ENCODE results near the gene TRRAP.

TRRAP gene

DNA sequence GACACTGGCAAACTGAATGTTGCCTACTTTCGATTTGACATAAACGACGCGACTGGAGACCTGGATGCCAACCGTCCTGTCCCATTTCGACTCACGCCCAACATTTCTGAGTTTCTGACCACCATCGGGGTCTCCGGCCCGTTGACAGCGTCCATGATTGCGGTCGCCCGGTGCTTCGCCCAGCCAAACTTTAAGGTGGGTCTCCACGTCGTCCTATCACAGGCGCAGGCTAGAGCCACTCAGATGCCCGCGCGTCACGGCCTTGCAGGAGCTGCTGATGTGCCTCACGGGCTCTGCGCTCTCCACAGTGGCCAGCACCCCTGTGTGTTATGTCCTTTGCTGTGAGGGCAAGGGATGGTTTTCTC lies 133.0 kb downstream of the TRRAP start:
- no peak for DNase-seq

DNA sequence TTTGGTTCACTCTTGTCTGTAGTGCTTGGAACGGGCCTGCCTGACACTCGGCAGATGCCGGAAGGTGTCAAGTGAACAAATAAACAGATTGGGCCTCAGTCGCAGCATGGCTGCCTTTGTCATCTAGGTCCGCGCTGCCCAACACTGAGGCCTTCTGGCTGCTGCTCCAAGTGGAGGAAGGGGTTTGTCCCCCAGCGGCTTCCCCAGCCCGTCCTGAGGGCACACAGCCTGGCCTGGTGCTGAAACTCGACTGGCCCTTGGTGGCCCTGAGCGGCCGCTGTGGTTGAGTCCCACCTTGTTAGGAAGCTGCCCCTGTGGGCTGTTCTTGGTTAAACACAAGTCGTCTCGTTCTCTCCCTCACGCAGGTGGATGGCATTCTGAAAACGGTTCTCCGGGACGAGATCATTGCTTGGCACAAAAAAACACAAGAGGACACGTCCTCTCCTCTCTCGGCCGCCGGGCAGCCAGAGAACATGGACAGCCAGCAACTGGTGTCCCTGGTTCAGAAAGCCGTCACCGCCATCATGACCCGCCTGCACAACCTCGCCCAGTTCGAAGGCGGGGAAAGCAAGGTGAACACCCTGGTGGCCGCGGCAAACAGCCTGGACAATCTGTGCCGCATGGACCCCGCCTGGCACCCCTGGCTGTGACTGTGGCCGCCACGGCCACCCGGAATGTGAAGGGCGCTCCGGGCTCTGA lies 133.5 kb downstream of the TRRAP start:
- DNase-seq: no peak

DNA sequence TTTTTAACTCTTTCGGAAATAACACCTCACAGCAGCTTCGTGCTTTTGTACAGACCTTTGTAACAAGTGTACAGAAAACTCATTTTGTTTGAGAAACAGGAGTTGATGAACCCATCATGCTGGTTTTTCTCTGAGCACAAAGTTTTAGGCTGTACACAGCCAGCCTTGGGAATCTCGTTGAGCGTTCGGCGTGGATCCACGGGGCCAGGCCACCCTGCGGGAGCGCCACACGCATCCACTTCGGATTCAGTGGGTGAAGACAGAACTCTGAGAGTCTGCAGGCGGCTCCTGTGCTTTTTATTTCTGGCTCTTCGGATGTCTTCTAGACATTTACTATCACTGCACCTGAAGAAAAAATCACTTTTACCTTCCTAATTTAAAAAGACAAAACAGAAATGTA lies 134.4 kb downstream of the TRRAP start:
- no peak for DNase-seq

DNA sequence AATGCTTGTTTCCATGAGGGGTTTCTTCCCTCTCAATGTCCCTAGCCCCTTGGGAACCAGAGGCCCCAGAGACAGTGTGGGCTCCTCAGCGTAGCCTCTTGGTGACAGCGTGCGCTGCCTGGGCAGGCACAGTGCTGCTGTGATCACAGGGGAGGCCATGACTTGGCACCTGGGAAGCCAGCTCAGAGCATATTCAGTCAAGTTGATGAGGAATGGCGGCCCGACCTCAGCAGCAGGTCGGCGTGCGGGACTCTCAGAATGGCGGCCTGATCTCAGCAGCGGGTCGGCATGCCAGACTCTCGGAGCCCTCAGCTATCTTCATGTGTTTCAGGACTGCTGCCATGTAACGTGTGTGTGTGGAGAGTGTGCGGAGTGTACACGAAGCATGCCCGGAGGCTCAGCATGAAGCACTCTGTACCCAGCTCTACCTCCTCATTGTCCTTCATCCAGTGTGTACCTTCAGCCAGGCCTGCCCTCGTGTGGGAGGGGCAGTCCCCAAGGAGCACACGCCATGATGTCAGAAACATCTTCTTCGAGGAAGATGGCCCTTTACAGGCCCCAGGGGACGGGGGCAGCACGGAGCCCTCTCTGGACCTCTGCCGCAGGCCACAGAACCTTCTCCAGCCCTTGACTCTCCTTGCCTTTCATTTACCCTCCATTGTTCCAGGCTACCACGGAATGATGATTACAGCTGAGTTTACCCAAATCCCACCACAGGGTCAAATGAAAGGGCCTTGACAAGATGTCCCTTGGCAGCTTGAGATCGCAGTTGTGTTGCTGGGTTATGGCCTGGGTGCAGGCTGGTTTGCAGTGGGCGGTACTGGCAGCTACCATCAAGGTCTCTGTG lies 135.2 kb downstream of the TRRAP start:
- no peak for DNase-seq

DNA sequence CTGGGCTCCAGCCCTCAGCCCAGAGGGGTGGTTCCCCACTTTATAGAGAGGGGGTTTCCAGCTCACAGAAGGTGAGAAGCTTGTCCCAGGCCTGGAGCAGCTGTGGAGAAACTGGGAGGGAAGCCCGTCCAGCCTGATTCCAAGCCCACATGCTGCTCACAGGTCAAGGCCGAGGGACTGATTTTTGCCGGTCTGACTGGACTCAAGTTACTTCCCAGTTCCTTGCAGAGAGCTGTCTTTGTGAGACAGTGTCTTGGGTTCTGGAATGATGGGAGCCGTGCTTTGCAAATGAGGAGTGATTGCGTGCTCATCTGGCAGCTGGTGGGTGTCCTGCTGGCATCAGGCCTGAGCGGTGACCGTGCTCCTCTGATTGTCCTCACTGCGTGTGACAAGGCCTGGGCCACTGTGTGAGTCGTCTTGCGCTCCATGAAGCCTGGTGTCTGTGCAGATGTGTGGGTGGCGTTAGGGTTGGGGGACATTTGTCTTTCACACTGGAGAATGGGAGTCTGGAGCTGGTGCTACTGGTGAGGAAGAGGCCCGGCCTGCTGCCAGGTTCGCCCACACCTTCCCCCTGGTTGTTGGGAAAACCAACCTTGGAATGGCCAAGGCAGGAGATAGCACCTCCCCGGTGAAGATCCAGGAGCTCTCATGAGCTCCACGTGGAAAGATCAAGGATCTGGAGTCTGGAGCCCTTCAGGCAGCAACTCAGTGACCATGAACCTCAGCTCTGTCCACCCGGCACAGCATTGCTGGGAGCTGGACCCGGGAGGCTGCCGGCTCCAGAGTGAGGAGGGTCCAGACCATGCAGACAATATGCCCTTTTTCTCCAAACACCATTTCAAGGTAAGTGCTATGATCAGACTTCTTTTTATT lies 136.0 kb downstream of the TRRAP start:
- DNase-seq: no peak

DNA sequence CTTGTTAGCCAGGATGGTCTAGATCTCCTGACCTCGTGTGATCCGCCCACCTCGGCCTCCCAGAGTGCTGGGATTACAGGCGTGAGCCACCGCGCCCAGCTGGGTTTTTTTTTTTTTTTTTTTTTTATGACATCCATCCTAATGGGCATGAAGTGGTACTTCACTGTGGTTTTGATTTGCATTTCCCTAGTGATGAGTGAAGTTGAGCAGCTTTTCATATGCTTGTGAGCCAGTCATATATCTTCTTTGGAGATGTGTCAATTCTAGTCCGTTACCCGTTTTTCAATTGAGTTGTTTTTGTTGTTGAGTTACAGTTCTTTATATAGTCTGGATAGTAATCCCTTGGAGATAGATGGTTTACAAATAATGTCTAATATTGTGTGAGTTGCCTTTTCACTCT lies 137.9 kb downstream of the TRRAP start:
- no peak for DNase-seq

DNA sequence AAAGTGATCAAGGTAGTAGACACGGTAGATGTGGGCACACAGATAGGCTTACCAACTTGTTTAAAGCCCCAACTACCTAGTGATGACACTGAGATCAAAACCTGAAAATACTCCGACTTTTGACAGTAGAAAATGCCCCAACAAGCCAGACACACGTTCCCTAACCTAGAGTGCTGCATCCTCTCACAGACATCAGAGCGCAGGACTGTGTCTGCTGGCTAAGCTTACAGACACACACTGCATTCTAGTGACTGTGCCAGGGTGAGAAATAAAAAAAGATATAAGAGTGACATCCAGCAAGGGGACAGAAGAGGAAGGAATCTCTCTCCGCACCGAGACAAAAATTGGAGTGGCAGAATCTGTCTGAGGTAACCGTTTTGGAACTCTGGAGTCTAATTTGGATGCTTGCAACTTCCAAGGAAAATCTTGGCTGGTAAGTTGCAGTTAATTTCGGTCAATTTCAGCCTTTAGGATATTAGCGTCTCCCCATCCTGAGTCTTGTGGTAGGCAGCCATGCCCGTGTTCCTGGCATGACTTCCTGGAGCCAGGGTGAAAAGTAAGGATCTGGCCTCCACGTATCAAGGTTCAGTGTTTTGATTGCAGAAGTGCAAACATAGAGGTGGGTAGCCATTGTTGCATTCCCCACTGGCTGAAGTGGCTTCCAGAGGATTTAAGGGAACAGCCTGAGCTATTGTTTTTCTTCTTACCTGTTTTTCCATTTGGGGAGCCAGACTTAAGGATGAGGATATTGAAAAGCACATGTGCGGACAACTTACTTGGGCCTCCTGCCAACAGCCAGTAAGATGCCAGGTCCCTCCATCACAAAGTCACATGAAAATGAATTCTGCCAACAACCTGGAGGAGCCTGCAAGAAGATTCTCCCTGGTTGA lies 141.4 kb downstream of the TRRAP start:
- DNase-seq: no peak

DNA sequence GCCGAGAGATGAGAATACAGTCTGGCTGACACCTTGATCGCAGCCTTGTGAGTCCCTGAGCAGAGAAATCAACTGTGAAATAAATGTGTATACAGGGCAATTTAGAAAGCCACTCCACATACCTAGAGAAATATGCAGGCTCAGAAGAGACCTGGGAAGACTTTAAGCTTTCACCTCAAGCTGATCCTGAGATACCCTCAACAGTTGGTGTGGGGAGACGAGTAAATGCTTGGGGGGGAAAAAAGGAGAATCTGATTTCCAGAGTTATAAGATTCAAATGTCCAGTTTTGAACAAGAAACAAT lies 142.0 kb downstream of the TRRAP start:
- no peak for DNase-seq

DNA sequence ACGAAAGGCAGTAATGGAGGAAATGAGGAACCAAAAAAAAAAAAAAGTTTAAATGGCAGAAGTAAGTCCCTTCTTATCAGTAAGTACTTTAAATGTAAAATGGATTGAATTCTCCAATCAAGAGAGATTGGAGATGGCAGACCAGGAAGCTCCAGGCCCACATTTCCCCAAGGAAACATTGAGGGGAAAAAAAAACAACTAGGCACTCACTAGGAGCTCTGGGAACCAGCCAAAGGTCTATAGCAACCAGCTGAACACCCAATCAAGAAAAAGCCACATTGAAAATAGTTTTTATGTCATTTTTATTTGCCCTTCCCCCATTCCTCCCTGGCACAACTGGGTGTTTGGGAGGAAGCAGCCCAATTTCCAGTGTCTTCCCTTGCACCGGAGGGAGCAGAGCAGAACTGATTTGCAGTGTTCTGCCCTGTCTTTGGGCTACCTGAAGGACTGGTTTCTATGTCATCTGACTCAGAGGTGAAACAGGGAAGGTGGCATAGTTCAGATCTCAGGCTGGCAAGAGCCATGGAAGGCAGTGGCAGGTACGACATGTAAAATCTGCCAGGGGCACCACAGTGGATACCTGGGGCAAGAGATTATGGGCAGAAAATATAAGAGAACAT lies 143.7 kb downstream of the TRRAP start:
- DNase-seq: no peak

DNA sequence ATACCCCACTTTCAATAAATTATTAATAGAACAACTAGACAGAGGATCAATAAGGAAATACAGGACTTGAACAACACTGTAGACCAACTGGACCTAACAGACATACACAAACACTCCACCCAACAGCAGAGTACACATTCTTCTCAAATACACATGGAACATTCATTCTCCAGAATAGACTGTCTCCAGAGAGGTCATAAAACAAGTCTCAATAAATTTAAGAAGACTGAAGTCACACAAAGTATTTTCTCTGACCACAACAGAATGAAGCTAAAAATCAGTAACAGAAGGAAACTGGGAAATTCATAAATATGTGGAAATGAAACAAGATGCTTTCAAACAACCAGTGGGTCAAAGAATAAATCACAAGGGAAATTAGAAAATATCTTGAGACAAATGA lies 145.7 kb downstream of the TRRAP start:
- DNase-seq: no peak

DNA sequence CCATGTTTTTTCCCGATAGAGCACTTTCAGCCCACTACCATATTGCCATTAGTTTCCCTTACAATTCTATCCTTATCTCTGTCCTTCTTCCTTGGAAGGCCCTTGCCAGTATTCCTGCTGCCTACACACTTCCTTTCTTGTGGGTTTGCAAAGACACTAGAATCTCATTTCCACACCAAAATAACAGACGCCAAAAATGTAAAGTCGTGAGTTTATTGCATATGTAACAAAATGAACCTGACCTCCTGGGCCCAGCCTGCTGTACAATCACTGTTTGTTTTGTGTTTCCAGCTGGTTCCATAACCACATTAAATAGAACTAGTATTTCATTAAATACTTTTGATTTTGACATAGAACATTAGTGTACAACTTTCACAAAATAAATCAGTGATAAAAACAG lies 148.9 kb downstream of the TRRAP start:
- no peak for DNase-seq

DNA sequence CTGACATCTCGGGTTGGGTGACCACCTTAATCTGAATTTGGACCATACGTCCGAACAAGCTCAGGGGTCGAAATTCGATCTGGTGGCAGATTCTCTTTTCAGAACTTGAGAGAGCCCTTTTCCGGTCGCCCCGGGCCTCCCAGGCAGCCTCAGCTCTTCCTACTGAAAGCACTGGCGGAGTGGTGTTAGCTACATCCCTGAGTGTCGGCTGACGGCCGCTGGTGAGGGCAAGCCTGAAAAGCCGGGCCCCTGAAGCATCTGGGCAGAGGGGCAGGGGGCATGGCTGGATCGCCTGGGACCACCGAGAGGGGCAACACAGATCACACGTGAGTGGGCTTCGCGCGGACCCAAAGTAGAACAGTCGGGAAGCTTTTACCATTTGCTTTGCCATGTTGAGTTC lies 149.5 kb downstream of the TRRAP start:
- DNase-seq: no peak

DNA sequence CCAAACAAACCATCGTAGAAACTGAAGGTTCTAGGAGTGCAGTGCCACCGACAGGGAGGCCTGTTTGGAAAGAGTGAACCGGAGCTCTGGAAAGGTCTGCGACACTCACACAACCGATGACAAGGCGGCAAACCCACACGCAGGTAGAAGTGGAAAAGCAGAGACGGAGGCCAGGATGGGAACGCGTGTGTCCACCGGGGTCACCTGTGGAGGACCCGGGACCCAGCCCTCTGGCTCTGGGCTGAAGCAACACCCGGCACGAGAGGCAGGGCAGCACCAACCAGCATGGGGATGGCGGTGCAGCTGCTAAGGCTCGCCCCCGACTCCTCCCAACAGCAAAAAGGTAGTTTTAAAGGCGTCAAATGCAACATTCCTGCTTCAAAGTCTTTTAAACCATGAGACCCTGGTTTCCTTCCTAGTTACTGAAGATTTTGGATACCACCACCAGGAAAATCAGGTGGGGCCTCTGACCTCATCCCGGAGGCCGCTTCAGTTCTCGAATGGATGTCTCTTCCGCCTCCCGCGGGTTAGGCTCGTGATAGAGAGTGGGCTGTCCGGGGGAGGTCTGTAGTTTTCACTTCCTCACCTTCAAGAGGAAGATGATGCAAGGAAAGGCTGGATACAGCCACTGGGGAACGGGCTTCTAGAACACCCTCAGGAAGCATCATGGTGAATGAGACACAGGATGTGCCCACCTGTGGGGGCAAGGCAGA lies 150.1 kb downstream of the TRRAP start:
- no peak for DNase-seq

DNA sequence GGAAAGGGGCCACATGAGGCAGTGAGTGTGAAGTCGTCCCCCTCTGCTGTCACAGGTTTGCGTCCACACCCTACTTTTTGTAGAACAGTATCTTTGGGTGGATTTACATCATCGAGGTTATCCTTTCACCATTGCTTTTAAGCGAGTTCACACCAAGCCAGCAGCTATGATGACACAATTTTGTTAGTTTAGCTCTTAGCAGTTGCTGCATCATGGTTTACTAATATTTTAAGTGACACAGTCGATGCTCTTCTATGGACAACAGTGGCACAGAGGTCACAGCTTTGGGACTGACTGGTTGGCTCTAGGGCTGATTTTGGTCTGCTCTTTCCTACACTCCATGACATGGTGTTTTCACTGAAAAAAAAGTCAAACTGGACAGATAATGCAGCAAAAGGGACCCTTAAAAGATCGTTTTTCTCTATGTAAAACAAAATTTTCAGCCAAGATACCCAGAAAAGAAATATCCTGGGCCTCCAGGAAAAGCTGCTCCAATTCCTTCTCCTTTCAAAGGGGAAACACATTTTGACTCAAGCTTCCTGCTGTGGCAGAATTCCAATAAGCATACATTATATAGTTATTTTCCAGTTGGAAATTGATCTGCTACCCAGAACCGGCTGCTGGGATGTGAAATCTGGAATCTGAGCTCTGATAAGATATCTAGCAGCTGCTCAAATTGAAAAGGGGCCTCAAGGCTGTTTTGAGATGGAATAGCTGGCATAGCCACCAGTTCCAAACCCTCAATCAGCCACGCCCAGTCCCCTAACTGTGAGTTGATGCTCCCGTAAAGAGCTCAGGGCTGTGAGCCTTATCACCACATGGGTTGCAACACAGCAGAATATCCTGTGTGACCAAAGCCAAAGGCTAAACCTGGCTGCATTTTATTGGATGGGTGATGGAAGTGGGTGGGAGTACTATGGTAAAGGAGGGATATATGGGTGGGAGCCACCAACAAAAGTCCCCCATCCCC lies 151.4 kb downstream of the TRRAP start:
- DNase-seq: no peak

DNA sequence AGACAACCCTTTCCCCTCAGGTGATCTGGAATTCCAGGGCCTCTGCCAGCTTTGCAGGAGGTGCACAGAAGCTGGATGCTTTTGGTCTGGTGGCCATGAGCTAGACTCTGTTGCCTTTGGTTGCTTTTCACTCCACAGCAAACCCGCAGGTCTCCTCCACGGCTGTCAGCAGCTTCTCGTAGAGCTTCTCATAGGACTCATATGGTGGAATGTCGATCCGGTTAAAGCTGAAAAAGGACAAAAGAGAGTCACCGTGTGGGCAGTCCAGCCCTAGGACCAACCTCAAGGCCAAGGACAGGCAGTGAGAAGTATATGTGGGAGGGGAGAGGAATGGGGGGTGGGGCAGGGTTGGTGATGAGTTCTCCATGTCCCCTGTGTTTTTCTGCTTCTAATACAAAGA lies 152.1 kb downstream of the TRRAP start:
- DNase-seq: no peak

DNA sequence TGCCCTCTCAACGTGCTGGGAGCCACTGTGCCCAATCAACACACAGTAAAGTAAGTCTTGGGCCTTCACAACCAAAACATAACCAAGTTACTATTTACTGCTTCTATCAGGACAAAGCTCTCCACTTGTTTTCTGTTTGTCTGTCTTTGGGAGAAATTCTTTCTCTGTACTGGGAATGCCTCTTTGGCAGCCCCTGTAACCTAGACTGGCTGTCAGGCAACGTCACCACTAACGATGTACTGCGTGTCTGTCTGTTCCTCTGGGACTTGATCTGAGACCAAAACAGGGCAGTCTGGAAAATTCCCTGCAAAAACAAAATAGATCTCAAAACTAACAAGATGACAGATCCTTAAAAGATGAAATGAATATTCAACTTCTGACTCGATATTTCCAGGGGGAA lies 152.6 kb downstream of the TRRAP start:
- no peak for DNase-seq

DNA sequence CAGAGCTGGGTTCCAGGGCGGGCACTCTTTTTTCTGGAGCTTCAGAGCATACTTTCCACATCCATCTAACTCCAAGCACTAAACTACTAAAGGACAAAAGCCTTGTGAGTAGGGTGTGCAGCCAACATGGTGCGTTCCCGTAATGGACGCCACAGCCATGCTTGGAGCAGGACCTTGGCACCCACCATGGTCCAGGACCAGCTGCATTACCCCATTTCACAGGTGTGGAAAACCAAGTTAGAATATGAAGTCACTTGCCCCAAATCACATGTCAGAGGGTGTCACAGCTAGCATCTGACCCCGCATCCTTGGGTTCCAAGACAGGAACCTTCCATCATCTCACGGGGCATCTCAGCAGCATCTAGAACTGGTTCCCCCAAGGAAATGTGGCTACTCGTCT lies 153.2 kb downstream of the TRRAP start:
- DNase-seq: no peak

DNA sequence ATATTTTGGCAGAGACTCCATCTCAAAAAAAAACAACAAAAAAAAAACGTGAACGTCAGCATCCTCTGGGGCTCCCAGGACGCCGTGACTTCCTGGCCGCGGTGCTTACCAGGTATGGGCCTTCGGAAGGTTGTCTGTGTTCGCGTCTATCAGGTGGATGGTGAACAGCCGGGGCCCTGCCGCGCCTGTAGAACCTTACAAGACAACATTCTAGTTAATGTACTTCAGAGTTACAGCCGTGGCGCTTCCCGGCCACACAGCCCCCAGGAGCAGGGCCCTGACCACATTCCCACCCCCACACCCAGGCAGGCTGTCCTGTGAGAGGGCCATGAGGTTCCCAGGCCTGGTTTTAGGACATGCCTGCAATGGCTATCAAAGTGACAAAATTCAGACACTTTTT lies 154.6 kb downstream of the TRRAP start:
- no peak for DNase-seq

DNA sequence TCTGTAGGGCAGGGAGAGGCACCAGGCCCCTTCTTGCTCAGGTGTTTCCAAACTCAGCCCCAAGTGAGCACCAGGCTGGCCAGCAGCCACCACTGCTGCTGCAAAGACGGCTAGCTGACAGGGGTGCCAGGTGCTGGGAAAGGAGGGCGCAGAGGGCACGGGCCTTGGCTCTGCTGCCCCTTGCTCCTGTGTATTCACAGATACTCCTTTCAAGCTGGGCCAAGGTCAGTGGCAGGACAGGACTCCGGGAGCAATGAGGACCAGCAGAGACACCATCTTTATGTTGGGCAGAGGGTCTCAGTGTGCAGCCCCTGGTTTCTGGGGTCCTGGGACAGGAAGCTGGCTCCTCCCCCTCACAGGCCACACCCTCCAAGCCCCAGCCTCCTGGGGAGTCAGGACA lies 155.4 kb downstream of the TRRAP start:
- no peak for DNase-seq

DNA sequence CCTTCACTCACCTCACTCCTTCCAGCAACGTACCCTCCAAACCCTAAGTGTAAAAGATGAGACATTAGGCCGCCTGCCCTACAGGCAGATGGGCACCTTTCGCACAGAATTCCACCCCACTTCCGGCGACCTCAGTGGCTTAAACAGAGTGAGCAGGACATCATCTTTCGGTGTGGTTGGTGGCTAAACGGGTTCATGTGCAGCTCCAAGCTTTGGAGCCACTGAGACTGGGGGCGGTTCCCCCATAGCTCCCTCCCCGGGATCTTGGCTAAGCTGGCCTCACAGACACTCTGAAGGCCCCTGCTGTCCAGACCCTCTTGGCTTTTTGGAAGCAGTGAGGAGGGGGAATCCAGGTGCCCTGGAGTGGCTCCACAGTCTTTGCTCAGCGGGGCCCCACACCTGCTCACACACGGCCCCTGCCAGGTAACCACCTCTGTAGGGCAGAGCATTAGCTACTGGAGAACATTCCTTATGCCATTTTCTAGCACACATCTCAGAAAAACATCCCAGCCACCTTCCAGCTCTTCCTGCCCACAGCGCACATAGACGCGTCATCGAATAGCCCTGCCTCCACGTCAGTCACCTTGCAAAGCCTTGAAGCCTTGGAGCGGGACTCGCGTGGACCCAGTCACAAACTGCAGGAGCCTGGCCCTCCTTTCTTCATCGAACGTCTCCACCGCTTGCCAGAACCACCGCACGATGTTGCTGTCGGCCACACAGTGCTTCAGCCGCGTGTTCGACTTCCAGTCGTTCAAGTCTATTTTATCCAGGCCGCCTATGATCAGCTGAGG lies 156.8 kb downstream of the TRRAP start:
- no peak for DNase-seq

All from 8988T (cell line).